Stimulated activated CD4-positive, alpha-beta T cell treated with anti-CD3 and anti-CD28 coated beads, Interleukin-1b, Interleukin-23, amount 100 ng/mL, for 48 hours (primary cell): Measurements from ENCODE around the gene WASF1.
"Not testable (repeated sequence)": the region's sequence is repeated elsewhere in the genome, so short reads cannot be mapped to it uniquely, and the experiment has no call there.

Experiments
- DNase-seq: peaks from one replicate; pipeline ENCODE4 v3.0.0-alpha.2; 2020

The WASF1 gene

GRCh38 chr6:110083875-110084585 lies 95.4 kb downstream of the WASF1 start:
- no peak for DNase-seq

DNA sequence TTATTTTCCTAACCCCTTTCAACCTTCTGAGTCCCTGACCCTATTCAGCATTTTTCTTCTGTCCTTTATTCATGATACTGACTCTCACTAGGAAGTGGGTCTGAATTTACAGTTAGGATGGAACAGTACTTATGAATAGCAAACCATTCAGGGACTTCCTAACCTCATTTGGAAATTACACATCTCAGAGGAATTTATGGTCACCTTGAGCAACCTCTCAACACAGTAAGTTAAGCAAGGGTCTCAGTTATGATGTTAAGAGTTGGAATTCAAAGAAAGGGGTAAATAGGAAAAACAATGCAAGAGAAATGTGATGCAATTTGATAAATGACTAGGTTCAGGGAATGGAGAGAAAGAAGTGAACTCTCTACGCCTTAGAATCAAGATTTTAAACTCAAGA lies 104.1 kb downstream of the WASF1 start:
- no peak for DNase-seq

- DNase-seq, result not testable (repeated sequence)
These were observed 106.0 kb downstream of the WASF1 start for GRCh38 chr6:110073474-110073873.

DNA sequence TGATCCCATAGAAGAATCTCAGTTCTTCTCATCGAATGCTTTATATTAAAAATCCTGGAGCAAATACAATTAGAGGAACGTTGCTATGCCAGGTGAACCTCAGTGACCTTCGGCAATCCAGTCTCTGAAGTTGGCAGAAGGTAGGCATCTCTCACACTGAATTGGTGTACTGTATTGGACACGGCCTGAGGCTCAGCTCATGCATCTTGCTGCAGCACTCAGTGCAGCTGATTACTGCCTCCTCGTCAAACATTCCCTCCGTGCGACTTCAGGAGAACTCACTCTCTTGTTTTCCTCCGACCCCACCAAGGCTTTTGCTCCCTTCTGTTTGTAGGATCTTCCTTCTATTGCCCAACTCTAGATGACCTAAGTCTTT lies 110.9 kb downstream of the WASF1 start:
- no peak for DNase-seq

- no peak for DNase-seq
These were observed 111.5 kb downstream of the WASF1 start for GRCh38 chr6:110067837-110068591.

DNA sequence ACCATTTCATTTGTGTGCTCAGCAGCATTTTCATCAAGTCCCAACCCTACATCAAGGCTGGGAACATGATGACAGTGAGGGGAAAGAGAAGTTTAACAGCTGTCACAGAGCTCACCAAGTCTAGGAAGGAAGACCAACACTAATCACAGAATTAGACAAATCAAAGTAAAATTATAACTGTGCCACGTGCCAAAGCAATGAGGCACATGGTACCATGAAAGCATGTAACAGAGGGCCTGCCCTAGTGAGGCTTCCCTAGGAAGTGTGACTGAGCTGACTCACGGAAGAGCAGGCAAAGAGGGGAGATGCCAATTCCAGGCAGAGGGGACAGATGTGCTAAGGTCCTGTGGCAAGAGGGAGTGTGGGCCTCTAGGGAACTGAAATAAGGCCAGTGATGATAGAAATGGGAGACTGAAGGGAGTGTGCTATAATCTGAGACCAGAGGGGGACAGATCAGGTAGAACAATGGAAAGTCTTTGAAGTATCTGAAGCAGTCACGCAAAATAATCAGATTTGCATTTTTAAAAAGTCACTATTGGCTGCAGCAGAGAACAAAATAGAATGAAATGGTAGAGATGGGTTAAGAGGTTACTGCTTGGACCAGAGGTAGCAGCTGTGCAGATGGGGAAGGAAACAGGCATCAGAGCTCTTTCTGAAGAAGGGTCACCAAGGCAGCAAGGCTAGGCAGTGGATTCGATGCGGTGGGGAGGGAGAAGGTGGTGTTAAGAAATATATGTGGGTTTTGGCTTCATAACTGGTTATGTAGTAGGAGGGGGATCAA lies 114.5 kb downstream of the WASF1 start:
- DNase-seq, result no peak

GRCh38 chr6:110063594-110064263 lies 115.7 kb downstream of the WASF1 start:
- peak; percentile 4 for DNase-seq

DNA sequence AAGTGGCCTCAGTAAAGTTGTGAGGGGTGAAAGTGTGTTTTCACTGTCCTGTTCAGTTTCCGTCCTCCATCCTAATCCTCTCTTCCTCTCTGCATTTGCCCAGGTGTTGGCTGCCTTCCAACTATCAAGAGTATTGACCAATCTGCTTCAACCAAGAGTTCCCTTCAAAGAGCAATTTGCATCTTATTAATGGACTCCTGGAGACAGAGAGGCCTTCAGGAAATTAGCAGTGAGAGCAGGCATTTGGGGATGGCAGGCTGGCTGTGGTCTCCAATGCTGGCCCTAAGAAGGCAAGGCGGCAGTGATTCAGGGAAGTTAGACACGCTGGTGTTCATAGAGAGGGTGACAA lies 124.1 kb downstream of the WASF1 start:
- no peak for DNase-seq

DNA sequence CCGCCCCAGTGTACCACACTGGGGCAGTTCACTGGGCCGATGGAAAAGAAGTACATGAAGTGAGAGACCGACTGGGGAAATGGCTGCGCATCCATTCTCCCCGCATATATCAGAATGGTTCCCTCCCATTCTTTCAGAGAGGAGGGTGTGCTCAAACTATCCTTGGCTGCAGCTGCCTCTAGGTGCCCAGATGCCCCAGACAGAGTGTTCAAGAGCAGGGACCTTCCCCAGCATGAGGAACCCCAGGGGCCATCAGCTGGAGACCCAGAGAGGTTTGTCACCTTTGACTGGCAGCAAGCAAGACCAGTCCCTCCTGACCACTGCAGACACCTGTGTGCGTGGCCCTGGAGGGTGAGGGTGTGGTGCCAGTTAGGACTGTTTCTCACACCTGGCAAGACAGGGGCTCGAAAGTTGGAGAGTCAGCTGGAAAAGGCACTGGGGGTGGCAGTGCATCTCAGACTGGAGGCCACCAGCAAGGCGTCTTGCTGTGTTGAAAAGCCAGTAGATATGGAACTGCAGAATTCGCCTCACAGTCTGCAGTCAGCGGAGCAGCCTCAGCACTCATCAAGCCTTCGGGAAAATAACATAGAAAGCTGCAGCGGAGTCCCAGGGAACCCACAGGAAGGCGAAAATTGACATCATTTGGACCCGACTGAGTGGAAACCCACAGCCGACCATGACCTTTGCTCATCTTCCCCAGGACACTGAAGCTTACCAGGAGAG lies 124.6 kb downstream of the WASF1 start:
- no peak for DNase-seq

GRCh38 chr6:110053395-110054240 lies 125.9 kb downstream of the WASF1 start:
- DNase-seq, result no peak

DNA sequence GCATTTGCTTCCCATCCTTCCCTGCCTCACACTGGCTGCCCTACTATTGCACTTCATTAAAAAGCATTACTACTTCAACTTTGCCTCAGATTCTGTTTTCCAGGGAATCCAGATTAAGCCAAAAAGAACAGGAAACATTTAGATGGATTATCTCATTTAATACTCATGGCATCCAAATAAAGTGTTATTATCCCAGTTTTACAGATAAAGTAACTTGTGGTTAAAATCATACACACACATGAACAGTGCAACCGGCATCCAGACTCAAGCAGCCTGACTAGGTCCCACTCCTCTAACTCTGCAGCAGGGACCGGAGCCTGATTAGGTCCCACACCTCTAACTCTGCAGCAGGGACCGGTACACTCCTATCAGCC lies 129.0 kb downstream of the WASF1 start:
- no peak for DNase-seq
